GM19193 (cell line): ENCODE measurements around the gene SPATC1L.

Experiments
- POLR2A ChIP-seq: IDR thresholded peaks from 4 replicates; pipeline ENCODE4 v1.6.1; 2011; ENCODE audit not compliant: insufficient read depth, insufficient read length; ENCODE audit errors: extremely low read depth

Gene SPATC1L

GRCh38 chr21:46208761-46209721 is 24.8 kb upstream of the SPATC1L start:
- TF ChIP-seq POLR2A = no peak

- TF ChIP-seq POLR2A = no peak
Observed at GRCh38 chr21:46207920-46208591, 23.8 kb upstream of the SPATC1L start.

- TF ChIP-seq POLR2A = no peak
Observed at GRCh38 chr21:46207006-46207919, 23.0 kb upstream of the SPATC1L start.

DNA sequence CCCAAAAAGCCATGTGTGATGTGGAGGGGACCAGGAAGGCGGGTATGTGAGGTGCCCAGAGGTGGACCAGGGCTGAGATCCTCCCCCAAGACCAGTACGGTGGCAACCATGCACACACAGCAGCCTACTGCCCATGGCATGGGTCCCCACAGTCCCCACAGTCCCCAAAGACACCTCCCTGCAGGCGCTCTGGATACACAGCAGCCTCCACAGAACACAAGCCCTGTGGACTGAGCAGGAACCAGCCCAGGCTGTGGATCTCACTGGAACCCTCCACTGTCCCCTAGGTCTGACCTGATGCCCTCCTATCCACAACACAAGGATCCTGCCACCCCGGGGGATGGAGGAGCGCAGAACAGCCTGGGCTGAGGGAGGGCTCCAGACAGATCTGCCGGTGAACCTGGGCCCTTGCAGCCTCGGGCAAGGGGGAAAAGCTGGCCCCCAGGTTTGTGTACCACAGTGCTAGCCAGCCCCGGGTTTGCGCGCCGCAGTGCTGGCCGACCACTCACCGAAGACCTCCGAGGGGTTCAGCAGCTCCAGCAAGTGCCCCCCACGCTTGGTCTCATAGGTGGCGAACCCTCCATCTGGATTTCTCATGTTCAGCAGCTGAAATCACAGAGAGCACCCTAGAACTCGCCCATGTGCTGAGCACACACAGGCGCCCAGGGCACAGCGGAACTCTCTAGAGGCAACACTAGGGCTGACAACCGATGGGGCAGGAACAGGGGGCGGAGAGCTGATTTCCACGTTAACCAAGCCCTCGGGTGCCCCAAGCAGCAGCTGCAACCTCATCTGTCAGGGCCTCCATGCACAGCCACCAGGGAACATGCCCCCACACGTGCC is 22.1 kb upstream of the SPATC1L start:
- TF ChIP-seq POLR2A = no peak

DNA sequence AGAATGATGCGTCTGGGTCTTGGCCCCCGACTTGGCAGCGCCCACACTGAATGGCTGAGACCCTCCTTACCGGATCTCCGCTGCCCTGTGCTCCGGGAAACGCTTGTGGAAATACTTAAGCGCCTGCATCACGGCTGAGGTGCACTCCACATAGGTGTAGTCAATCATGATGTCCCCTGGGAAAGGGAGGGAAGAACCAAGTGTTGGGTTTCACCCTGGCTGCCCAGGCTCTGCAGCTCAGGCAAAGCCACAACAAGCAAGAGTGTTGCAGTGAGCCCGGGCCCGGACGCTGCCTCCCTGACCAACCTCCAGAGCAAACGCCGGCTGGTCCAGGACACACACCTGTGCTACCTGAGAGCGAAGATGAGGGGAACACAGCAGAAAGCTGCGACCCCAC is 21.5 kb upstream of the SPATC1L start:
- no peak for TF ChIP-seq POLR2A

DNA sequence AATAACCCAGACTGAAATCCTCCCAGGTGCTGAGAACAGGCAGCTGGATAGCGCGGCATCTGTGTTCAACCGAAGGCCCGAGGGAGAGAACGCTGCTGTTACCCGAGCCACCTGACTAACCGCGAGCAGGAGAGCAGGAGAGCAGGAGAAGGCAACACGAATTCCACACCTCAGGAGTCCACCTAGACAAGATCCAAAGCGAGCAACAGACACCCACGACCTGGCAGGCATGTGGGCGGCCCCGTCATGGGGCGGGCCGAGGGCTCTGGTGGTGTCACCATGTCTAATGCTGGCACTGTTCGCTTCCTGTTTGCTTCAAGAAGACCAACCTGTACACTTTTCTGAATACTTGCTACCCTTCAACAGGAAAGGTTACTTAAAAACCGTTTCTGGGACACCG is 20.9 kb upstream of the SPATC1L start:
- TF ChIP-seq POLR2A = no peak

- TF ChIP-seq POLR2A = no peak
Observed at GRCh38 chr21:46203203-46203600, 18.9 kb upstream of the SPATC1L start.

GRCh38 chr21:46202592-46203202 is 18.4 kb upstream of the SPATC1L start:
- TF ChIP-seq POLR2A = no peak

GRCh38 chr21:46199436-46200373 is 15.4 kb upstream of the SPATC1L start:
- no peak for TF ChIP-seq POLR2A

GRCh38 chr21:46196733-46197132 is 12.5 kb upstream of the SPATC1L start:
- TF ChIP-seq POLR2A = no peak

GRCh38 chr21:46195595-46196195 is 11.4 kb upstream of the SPATC1L start:
- TF ChIP-seq POLR2A = no peak

GRCh38 chr21:46194374-46195334 is 10.4 kb upstream of the SPATC1L start:
- no peak for TF ChIP-seq POLR2A
